SH-SY5Y (cell line): ENCODE data around the gene ABR.

Experiments
- GATA2 ChIP-seq: IDR thresholded peaks from 2 replicates; pipeline ENCODE4 v1.6.1; 2011; ENCODE audit warnings: mild to moderate bottlenecking, low read depth, low read length
- GATA3 ChIP-seq: IDR thresholded peaks from 2 replicates; pipeline ENCODE4 v1.6.1; 2011; ENCODE audit warnings: low read depth, mild to moderate bottlenecking, low read length, moderate library complexity

GRCh38 chr17:1100382-1100781 is 79.4 kb downstream of the ABR start:
- TF ChIP-seq GATA3 (no peak), GATA2 (no peak)
